ENCODE measurements around the gene GET4. TPM values are rescaled to one million over a fixed set of nuclear protein-coding genes. Genes with fewer than 3 reads are reported as not detected.

GET4 gene
- total and polyA plus RNA-seq, 2 of the 8 experiments (the other 6 are each of a cell fraction or from before 2014, with no cell fraction given): 56.7 to 74.1 TPM

DNA sequence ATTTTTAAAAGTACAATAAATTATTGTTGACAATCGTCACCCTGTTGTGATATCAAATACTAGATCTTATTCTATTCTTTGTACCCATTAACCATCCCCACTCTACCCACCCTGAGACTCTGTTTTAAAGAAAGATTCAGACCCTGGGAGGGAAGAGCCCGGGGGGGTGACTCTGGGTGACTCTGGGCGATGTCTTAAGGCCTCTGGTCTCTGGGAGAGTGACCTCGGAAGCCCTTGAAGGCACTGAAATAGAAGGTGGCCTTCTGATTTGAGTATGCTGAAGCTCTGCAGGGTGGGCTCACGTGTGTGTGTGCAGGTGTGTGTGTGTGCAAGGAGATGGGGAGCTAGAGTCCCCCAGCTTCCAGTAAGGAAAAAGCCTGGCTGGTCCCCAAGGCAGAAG is 68.4 kb downstream of the GET4 start (continued):
- no peak for TF ChIP-seq SRF (IDR thresholded peaks at IDR 0.05; ENCODE audit: low read depth, low read length)
- no peak for TF ChIP-seq SP1 (IDR thresholded peaks at IDR 0.05; ENCODE audit: low read depth, low read length)
- no peak for TF ChIP-seq MAFK (IDR thresholded peaks at IDR 0.05; ENCODE audit: low read depth, low read length)
- no peak for TF ChIP-seq BACH1 (IDR thresholded peaks at IDR 0.05; ENCODE audit: low read length)
- no peak for TF ChIP-seq HDAC2 (IDR thresholded peaks at IDR 0.05; ENCODE audit: borderline replicate concordance in 1 of 2, low read depth in 2 of 2, low read length in 2 of 2)
- TF ChIP-seq RNF2 (IDR thresholded peaks at IDR 0.05; ENCODE audit: borderline replicate concordance, low read depth, low read length, missing control alignments, poor library complexity, severe bottlenecking): no peak
- TF ChIP-seq, protein P1, sequence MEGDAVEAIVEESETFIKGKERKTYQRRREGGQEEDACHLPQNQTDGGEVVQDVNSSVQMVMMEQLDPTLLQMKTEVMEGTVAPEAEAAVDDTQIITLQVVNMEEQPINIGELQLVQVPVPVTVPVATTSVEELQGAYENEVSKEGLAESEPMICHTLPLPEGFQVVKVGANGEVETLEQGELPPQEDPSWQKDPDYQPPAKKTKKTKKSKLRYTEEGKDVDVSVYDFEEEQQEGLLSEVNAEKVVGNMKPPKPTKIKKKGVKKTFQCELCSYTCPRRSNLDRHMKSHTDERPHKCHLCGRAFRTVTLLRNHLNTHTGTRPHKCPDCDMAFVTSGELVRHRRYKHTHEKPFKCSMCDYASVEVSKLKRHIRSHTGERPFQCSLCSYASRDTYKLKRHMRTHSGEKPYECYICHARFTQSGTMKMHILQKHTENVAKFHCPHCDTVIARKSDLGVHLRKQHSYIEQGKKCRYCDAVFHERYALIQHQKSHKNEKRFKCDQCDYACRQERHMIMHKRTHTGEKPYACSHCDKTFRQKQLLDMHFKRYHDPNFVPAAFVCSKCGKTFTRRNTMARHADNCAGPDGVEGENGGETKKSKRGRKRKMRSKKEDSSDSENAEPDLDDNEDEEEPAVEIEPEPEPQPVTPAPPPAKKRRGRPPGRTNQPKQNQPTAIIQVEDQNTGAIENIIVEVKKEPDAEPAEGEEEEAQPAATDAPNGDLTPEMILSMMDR (IDR thresholded peaks at IDR 0.05; ENCODE audit: control extremely low read depth in 1 of 3, insufficient read depth in 1 of 3, low read depth in 1 of 3, low read length in 3 of 3): no peak
- no peak for TF ChIP-seq BCL11A (IDR thresholded peaks at IDR 0.05; ENCODE audit: low read depth in 2 of 2, low read length in 2 of 2)

Data from H1 (cell line).